GM04503 (cell line): Measurements from ENCODE around the gene SDF4.

ENCODE experiments used
- DNase-seq: peaks from one replicate; pipeline ENCODE4 v3.0.0-alpha.2; 2012; ENCODE audit warnings: low read depth

Gene SDF4

GRCh38 chr1:1228187-1228586, 3.6 kb downstream of the SDF4 start:
- no peak for DNase-seq

GRCh38 chr1:1227386-1227785, 4.4 kb downstream of the SDF4 start:
- no peak for DNase-seq

GRCh38 chr1:1226566-1227362, 5.0 kb downstream of the SDF4 start:
- no peak for DNase-seq

GRCh38 chr1:1225913-1226312, 5.9 kb downstream of the SDF4 start:
- no peak for DNase-seq

GRCh38 chr1:1225238-1225845, 6.5 kb downstream of the SDF4 start:
- no peak for DNase-seq

GRCh38 chr1:1223891-1224290, 7.9 kb downstream of the SDF4 start:
- DNase-seq = no peak

- DNase-seq = no peak
These were observed 8.5 kb downstream of the SDF4 start for GRCh38 chr1:1223321-1223720.

GRCh38 chr1:1222575-1223225, 9.1 kb downstream of the SDF4 start:
- DNase-seq = no peak

GRCh38 chr1:1221887-1222574, 9.8 kb downstream of the SDF4 start:
- DNase-seq = no peak

- no peak for DNase-seq
These were observed 11.6 kb downstream of the SDF4 start for GRCh38 chr1:1220197-1220596.

- no peak for DNase-seq
These were observed 12.5 kb downstream of the SDF4 start for GRCh38 chr1:1219341-1219740.

GRCh38 chr1:1218524-1219200, 13.1 kb downstream of the SDF4 start:
- no peak for DNase-seq

- no peak for DNase-seq
These were observed 13.9 kb downstream of the SDF4 start for GRCh38 chr1:1217621-1218523.

GRCh38 chr1:1216770-1217620, 14.8 kb downstream of the SDF4 start:
- DNase-seq = no peak

- DNase-seq = no peak
These were observed 15.8 kb downstream of the SDF4 start for GRCh38 chr1:1215881-1216605.

GRCh38 chr1:1215080-1215676, 16.6 kb downstream of the SDF4 start:
- DNase-seq = no peak

- DNase-seq = no peak
These were observed 18.2 kb downstream of the SDF4 start, which contains the start of gene TNFRSF4 for GRCh38 chr1:1213345-1214265. TNFRSF4 (minus strand) TSS chr1:1214153; CDS start chr1:1214127, 26 bp downstream.
